Esophagus muscularis mucosa (tissue), 4 donors: ENCODE results near the gene CASTOR1. TPM values are rescaled to one million over a fixed set of nuclear protein-coding genes. Genes with fewer than 3 reads are reported as not detected.

Experiments used
- DNase-seq: peaks from one replicate; pipeline ENCODE4 v3.0.0-alpha.2; 2017; ENCODE audit errors: extremely low spot score
- H3K27ac ChIP-seq, 4 donors: fragments of 200-600 bp; sonication (generic); replicated peaks in 1 of 4; 1 replicate in 3 of 4; 2 replicates in 1 of 4; pipeline ENCODE4 v1.5.1; 2016 to 2019; ENCODE audit warnings: mild to moderate bottlenecking in 1 of 4
- H3K27me3 ChIP-seq, 4 donors: fragments of 200-600 bp; sonication (generic); one replicate each; pipeline versions ENCODE4 v1.5.1 to v1.6.0; 2016 to 2019
- H3K36me3 ChIP-seq, 4 donors: fragments of 200-600 bp; sonication (generic); one replicate each; pipeline ENCODE4 v1.5.1; 2016 to 2019
- H3K4me1 ChIP-seq, 4 donors: fragments of 200-600 bp; sonication (generic); one replicate each; pipeline ENCODE4 v1.5.1; 2016 to 2019
- H3K4me3 ChIP-seq, 4 donors: fragments of 200-600 bp; sonication (generic); 1 replicate in 2 of 4; 2 replicates in 2 of 4; pipeline ENCODE4 v1.5.1; 2016 to 2019; ENCODE audit warnings: mild to moderate bottlenecking in 4 of 4, moderate library complexity in 1 of 4
- H3K9me3 ChIP-seq, 4 donors: fragments of 200-600 bp; sonication (generic); 1 replicate in 3 of 4; 2 replicates in 1 of 4; pipeline ENCODE4 v1.5.1; 2016 to 2019
- CTCF ChIP-seq, 3 experiments: fragments of 200-600 bp in 2 of 3; fragments of 450-650 bp in 1 of 3; sonication (generic) in 2 of 3; IDR thresholded peaks; one replicate each; pipeline ENCODE4 v1.5.1; 2017 to 2019; ENCODE audit warnings: antibody characterized with exemption in 3 of 3, mild to moderate bottlenecking in 2 of 3, moderate library complexity in 1 of 3
- EP300 ChIP-seq: sonication (generic); formaldehyde crosslinking; IDR thresholded peaks from one replicate; pipeline ENCODE4 v1.6.1; 2017; ENCODE audit warnings: antibody characterized with exemption
- POLR2A ChIP-seq: fragments of 450-650 bp; IDR thresholded peaks from one replicate; pipeline ENCODE4 v1.6.1; 2017; ENCODE audit warnings: antibody characterized with exemption, moderate library complexity, mild to moderate bottlenecking, low read depth
- POLR2AphosphoS5 ChIP-seq, 2 donors: sonication (generic); formaldehyde crosslinking; IDR thresholded peaks; one replicate each; pipeline ENCODE4 v1.6.1; 2017; ENCODE audit warnings: antibody characterized with exemption in 2 of 2
- WGBS: methylation state at CpG from one replicate; pipeline ENCODE4 v1.1.5; 2018; 5-methylcytosine and 5-hydroxymethylcytosine counted together
- intact Hi-C: fragments of 100-400 bp; cut with DNase I; formaldehyde crosslinking; loops from one replicate; pipeline ENCODE4 v1.15.1; 2023
- total RNA-seq, 4 donors: library from RNA; depleted of rRNA; stranded (reverse); fragments of >200 nt; gene quantifications; one replicate each; pipeline versions ENCODE4 v1.1.0 to v1.2.1, GENCODE V29; 2016

Gene CASTOR1
- total RNA-seq, 4 donors from 2014 or later: 16.5 to 19.4 (median 17.8) TPM

- no peaks in the 10 kb centered on the region for H3K27me3 ChIP-seq
- no peak for DNase-seq
- H3K9me3 ChIP-seq: no peaks in the 10 kb centered on the region
- 79% methylated on average over 7 of the region's 7 CpGs for WGBS
- peaks cover 23 to 44% (median 33%) of the 10 kb centered on the region in 4 donors for H3K4me1 ChIP-seq
- no peak overlapping the region for H3K27ac ChIP-seq
- intact Hi-C loops: no loop called here
- TF ChIP-seq POLR2AphosphoS5 (IDR thresholded peaks at IDR 0.05) (no peak), CTCF (IDR thresholded peaks at IDR 0.05) (no peak), EP300 (no peak), POLR2A (no peak)
- H3K36me3 ChIP-seq: peaks cover 55 to 88% (median 86%) of the 10 kb centered on the region in 4 donors
- H3K4me3 ChIP-seq: no peak overlapping the region
These were observed 6.3 kb upstream of the CASTOR1 start for GRCh38 chr22:30295576-30295975.

GRCh38 chr22:30294830-30295229, 5.5 kb upstream of the CASTOR1 start:
- 93% methylated on average over 11 of the region's 11 CpGs for WGBS
- Histone ChIP-seq H3K27ac (no peak overlapping the region), H3K36me3 (peaks cover 55 to 81% (median 79%) of the 10 kb centered on the region in 4 donors), H3K4me1 (peaks cover 27 to 44% (median 36%) of the 10 kb centered on the region in 4 donors), H3K4me3 (no peak overlapping the region), H3K9me3 (no peaks in the 10 kb centered on the region), H3K27me3 (no peaks in the 10 kb centered on the region)
- no peak for DNase-seq
- intact Hi-C loops: no loop called here
- TF ChIP-seq POLR2AphosphoS5 (IDR thresholded peaks at IDR 0.05) (no peak), CTCF (IDR thresholded peaks at IDR 0.05) (no peak), POLR2A (no peak), EP300 (no peak)

- H3K4me3 ChIP-seq: no peak overlapping the region
- H3K36me3 ChIP-seq: peaks cover 55 to 73% (median 71%) of the 10 kb centered on the region in 4 donors
- H3K27me3 ChIP-seq: no peaks in the 10 kb centered on the region
- WGBS: 91% methylated on average over 8 of the region's 9 CpGs
- H3K27ac ChIP-seq: no peak overlapping the region
- H3K4me1 ChIP-seq: peaks cover 28 to 40% (median 35%) of the 10 kb centered on the region in 4 donors
- intact Hi-C loops: no loop called here
- TF ChIP-seq POLR2A: no peak
- no peak for DNase-seq
- H3K9me3 ChIP-seq: no peaks in the 10 kb centered on the region
These were observed 4.8 kb upstream of the CASTOR1 start for GRCh38 chr22:30294066-30294465.

- Histone ChIP-seq H3K27me3 (no peaks in the 10 kb centered on the region), H3K9me3 (no peaks in the 10 kb centered on the region), H3K4me3 (no peak overlapping the region), H3K4me1 (peaks cover 38 to 44% (median 38%) of the 10 kb centered on the region in 4 donors), H3K36me3 (peaks cover 44 to 63% (median 61%) of the 10 kb centered on the region in 4 donors), H3K27ac (peak overlapping the region; percentile 94 to 99 (median 98))
- intact Hi-C loops: no loop called here
- no peak for DNase-seq
- TF ChIP-seq POLR2A (no peak), EP300 (no peak), POLR2AphosphoS5 (IDR thresholded peaks at IDR 0.05) (no peak), CTCF (IDR thresholded peaks at IDR 0.05) (no peak)
- 89% methylated on average over 7 of the region's 7 CpGs for WGBS
These were observed 3.7 kb upstream of the CASTOR1 start for GRCh38 chr22:30293026-30293425.

- TF ChIP-seq POLR2AphosphoS5 (IDR thresholded peaks at IDR 0.05) (no peak), POLR2A (no peak), CTCF (IDR thresholded peaks at IDR 0.05) (no peak), EP300 (no peak)
- no peak for DNase-seq
- H3K4me1 ChIP-seq: peaks cover 41 to 47% (median 45%) of the 10 kb centered on the region in 4 donors
- peak overlapping the region; percentile 94 to 99 (median 98) for H3K27ac ChIP-seq
- intact Hi-C loops: no loop called here
- H3K36me3 ChIP-seq: peaks cover 37 to 56% (median 54%) of the 10 kb centered on the region in 4 donors
- H3K4me3 ChIP-seq: no peak overlapping the region
- WGBS: 93% methylated on average over 14 of the region's 18 CpGs
- no peaks in the 10 kb centered on the region for H3K9me3 ChIP-seq
- H3K27me3 ChIP-seq: no peaks in the 10 kb centered on the region
These were observed 3.0 kb upstream of the CASTOR1 start for GRCh38 chr22:30292069-30292970.
